Measurements from ENCODE around the gene SH3GL2.

- TF ChIP-seq CTCF (IDR thresholded peaks at IDR 0.05) (no peak), POLR2A (IDR thresholded peaks at IDR 0.05) (no peak)
Measured at GRCh38 chr9:17833846-17834245, 255.0 kb downstream of the SH3GL2 start.
